CMK (cell line): ENCODE data around the gene FXYD1.
"Not testable (repeated sequence)": the region's sequence is repeated elsewhere in the genome, so short reads cannot be mapped to it uniquely, and the experiment has no call there.

ENCODE experiments used
- DNase-seq: peaks from one replicate; pipeline ENCODE4 v3.0.0-alpha.2; 2010; ENCODE audit warnings: low read depth

FXYD1 gene

DNA sequence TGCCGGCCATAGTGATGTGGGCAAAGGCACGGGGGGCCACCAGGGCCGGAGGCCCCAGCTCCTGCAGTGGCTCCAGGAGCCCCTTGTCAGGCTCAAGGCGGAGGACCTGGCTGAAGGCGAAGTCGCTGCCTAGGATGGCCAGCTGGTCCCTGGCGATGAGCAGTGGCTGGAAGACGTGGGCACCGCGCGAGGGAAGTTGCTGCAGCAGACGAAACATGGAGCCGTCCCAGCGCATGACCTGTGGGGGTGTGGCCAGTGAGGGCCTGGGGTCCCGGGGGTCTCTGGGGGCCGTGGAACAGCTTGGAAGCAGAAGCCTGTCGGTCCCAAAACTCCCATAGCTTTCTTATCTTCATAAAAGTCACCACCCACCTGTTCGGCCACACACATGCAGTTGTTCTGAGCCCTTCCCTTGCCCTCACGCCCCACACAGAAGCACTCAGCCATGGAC is 13.3 kb upstream of the FXYD1 start:
- no peak for DNase-seq

- DNase-seq = no peak
Observed at GRCh38 chr19:35125749-35126623, 12.6 kb upstream of the FXYD1 start.

DNA sequence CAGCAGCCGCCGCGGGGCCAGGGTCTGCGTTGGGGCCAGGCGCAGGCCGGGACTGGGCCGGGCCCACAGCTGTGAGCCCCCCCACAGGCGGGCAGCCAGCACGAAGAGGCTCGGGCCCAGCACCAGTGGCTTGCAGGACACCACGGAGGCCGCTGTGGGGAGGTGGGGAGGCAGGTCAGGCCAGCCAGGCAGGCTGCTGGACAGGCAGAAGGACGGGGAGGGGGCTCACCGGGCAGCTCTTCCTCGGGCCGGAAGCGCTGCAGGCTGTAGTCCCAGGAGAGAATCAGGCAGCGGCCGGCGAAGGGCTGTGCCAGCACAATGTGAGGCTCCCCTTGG is 12.0 kb upstream of the FXYD1 start:
- no peak for DNase-seq

GRCh38 chr19:35127871-35128270 is 10.8 kb upstream of the FXYD1 start:
- DNase-seq = no peak

GRCh38 chr19:35128398-35129057 is 10.1 kb upstream of the FXYD1 start:
- DNase-seq = no peak

- DNase-seq = not testable (repeated sequence)
Observed at GRCh38 chr19:35129724-35130274, 8.8 kb upstream of the FXYD1 start.

DNA sequence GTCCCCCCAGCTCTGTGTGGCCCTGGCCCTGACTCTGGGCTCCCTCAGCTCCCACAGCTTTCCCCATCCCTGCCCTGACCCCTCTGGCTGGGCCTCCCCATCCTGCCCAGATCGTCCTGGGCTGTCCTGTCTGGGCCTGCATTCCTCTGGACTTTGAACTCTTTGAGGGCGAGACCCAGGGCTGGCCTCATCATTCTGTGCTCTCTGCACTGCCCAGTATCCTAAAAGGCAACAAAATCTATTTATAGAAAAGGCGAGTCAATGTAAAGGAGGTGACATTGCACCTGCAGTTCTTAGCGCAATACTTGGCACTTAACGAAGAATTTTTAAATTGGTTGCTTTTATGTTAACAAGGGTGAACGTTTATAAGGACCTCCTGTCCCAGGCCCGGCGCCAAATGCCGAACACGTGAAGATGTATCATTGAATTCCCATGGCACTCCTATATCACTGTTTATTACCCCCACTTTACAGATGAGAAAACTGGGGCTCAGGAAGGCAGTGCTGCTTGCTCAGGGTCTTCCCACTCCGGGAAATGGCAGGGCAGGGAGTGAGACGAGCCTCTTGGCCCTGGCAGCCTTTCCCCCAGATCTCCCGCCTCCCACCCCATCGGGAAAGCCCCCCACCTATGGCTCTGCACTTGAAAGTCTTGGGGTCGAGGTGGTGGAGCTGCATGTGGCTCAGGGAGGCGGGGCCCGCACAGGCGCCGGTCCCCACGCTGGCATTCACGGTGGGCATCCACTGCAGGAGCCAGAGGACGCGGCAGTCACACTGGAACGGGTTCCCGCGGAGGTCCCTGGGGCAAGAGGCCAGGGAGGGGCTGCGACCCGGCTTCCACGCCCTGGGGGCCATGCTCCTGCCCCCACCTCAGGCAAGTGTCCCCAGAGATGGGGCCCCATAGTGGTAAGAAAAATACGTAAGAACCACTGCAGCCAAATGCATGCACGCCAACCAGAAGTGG is 7.6 kb upstream of the FXYD1 start:
- no peak for DNase-seq

GRCh38 chr19:35132254-35132653 is 6.4 kb upstream of the FXYD1 start:
- no peak for DNase-seq

DNA sequence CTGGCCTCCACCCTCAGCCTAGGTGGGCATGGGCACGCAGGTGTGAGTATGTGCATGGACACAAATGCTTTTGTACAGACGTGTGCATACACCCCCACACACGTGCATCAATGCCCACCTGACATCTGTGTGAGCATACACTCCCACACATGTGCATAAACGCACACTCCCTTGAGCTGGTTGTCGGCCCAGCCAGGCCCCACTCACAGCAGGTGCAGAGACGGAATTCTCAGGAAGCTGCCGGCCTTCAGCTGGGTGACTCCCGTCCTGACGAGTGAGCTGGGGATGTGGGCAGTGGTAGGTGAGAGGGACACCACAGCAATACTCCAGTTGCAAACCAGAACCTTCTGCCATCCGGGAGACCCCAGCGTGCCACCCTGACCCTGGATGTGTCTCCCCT is 4.8 kb upstream of the FXYD1 start:
- DNase-seq = no peak

- DNase-seq = no peak
Observed at GRCh38 chr19:35134601-35135242, 3.9 kb upstream of the FXYD1 start, which contains the start of gene LGI4. Gene LGI4 (minus strand): TSS chr19:35135059. CDS start chr19:35134680, 379 bp downstream.

DNA sequence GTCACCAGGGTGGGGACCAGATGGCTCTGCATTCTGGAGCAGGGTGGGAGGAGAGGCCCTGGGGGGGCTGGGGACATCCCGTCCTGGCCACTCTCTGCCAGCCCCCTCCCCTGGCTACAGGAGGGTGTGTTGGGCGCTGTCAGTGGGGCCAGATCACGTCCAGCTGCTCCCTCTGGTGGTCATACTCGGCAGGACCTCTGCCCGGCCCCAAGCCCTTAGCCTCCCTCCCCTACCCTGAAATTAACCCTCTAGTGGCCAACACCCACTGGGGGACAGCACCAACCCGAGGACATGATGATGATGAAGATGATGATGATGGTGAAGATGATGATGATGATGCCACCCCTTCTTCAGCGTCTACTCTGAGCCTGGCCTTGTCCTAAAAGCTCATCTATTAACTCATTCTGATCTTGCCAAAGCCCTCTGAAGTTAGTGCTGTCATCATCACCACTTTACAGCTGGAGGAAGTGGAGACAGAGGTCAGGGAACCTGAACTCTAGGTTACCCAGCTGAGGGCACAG is 3.2 kb upstream of the FXYD1 start:
- DNase-seq = no peak

DNA sequence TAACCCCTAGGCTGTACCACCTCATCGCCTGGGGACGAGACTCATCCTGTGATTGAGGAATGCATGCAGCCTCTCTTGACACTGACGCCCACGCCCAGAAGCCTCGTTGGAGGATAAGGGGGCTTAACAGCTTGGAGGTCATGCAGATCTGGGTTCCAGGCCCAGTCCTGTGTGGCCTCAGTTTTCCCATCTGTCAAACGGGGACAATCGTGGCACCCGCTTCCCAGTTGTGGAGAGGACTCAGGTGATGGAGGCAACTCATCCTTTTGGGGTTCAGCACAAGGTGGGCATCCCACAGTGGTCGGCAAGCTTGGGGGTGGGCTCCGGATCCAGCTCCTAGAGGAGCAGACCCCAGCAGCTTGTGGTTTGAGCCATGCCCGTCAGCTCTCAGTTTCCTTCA is 2.4 kb upstream of the FXYD1 start:
- no peak for DNase-seq

DNA sequence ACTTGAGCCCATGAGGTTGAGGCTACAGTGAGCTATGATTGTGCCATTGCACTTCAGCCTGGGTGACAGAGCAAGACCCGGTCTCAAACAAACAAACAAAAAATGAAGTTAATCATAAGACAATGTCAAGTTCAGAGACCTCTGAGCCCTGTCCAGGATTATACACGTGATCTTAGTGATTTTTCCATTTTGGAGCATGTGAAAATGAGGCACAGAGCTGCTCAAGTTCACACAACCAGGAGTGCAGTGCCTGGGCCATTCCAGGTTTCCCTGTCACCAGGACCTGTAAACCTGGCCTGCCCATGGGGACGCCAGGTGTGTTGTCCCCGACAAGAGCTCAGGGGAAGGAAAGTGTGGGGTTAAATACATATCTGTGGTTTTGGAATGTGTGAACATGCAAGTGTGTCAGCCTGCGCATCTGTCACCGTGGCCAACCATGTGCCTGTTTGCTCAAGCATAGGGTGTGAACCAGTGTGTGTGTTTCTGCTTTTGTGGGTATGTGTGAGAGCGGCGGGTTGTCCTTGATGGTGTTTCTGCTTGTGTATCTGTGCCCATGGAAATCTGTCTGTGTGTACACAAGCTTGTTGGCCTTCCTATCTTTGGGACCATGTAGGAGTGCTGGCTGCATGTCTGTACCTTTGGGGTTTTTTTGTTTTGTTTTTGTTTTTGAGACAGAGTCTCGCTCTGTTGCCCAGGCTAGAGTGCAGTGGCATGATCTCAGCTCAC is 1.5 kb upstream of the FXYD1 start:
- no peak for DNase-seq

GRCh38 chr19:35140207-35140961 is 1.8 kb downstream of the FXYD1 start:
- no peak for DNase-seq

DNA sequence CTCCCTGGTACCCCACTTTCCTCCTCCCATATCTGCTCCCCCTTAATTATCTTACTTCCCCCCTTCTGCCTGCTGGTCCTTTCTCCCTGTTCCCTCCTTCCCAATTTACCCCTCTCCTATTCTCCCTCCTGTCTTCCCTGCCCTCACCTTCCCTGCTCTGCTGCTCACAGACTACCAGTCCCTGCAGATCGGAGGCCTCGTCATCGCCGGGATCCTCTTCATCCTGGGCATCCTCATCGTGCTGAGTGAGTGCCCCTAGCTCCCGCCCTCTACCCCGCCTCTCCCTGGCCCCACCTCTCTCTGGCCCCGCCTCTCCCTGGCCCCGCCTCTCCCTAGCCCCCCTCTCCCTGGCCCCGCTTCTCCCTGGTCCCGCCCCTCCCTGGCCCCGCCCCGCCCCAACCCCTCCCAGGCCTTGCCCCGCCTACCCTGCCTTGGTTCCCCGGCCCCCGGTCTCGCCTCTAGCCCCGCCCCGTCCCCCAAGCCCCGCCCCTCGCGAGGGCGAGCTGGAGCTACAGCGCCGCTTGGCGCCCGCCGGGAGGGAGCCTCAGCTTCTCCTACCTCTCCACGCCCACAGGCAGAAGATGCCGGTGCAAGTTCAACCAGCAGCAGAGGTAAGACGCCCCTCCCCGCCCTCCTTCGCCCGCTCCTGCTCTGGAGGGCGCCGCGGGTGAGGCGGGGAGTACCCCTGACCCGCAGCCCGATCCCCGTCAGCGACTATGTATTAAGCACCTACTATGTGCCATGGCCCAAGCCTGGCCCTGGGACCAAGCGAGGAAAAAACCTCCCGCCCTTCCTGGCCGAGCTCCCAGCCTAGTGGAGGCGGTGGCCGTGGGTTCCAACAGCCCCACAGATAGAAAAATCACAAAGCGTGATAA is 2.6 kb downstream of the FXYD1 start:
- peak; percentile 80 for DNase-seq

DNA sequence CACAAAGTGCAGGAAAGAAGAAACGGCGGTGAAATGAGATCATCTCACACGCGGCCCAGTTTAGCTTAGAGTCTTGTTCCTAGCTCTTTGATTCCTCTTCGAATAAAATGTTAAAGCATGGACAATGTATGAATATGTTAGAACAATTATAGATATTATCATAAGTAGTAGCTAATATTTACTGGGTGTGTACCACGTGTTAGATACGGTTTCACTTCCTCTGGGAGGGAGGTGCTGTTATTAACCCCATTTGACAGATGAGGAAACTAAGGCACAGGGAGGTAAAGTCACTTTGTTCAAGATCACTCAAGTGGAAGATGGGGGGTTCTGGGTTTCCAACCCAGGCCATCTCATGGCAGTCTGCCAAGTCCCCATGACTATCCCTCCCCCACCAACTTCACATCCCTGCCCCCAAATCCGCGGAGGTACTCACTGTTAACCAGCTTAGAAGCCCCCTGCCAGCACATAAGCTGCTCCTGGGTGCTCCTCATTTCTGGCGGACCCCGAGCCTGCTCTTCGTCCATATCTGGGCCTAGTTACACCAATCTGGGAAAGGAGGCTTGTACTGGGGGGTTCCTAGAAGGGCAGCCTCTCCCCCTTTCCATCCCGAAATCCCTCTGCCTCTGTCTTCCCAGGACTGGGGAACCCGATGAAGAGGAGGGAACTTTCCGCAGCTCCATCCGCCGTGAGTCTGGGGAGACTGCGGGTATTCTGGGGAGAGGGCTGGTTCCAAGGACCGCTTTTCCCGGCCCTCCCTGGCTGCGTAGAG is 3.4 kb downstream of the FXYD1 start:
- DNase-seq = no peak

DNA sequence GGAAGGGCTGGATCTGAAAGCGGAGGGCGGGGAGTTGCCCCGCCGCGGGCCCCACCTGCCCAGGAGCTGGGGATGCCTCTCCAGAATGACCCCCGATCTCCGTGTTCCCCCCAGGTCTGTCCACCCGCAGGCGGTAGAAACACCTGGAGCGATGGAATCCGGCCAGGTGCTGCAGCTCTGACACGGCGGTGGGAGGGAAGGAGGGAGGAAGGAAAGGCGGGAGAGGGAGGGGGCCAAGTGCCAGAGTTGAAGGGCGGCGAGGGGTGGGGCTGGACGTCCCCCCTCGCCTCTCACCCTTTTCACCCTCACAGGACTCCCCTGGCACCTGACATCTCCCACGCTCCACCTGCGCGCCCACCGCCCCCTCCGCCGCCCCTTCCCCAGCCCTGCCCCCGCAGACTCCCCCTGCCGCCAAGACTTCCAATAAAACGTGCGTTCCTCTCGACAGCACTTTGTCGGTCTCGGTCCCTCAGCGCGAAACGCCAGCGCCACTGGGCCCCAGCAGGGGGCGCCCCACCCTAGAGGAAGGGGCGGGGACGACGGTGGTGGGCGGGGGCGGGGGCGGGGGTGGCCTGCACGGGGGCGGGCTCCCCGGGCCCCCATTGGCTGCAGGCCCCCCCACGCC is 4.1 kb downstream of the FXYD1 start:
- DNase-seq = no peak
